ENCODE measurements around the gene CHMP2B. TPM values are rescaled to one million over a fixed set of nuclear protein-coding genes. Genes with fewer than 3 reads are reported as not detected.

The CHMP2B gene
- total and polyA plus RNA-seq, 7 donors: 33.2 to 106 (median 44.3) TPM

DNA sequence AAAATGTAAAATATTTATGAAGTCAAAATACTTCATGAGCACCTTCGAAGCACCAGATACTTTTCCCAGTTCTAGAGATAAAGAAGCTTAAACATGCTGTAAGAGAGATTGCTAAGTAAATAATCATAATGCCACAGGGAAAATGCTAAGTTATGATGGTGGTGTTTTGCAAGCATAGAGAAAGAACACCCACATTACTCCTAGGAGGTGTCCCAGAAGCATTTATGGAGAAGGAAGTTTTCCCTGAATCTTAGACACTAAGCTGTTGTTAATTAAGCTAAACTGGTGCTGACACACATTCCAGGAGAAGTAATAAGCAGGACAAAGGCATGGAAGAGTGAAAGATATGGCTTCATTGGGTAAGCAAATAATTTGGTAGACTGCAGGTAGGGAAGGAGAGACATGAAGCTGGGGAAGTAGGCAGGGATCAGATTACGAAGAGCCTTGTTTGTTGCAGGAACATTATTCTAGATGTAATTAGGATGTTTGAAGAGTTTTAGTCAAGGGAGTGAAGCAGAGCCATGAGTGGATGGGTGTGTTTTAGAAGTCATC is 40.4 kb upstream of the CHMP2B start:
- intact Hi-C loops (cut with DNase I): no loop called here
- Histone ChIP-seq H3K36me3 (no peaks in the 10 kb centered on the region), H3K9me3 (no peaks in the 10 kb centered on the region), H3K4me1 (no peaks in the 10 kb centered on the region), H3K27ac (no peak overlapping the region), H3K27me3 (no peaks in the 10 kb centered on the region), H3K4me3 (no peak overlapping the region)
- no peak for TF ChIP-seq POLR2AphosphoS5 (IDR thresholded peaks at IDR 0.05)
- TF ChIP-seq EP300 (IDR thresholded peaks at IDR 0.05): no peak
- TF ChIP-seq POLR2A (IDR thresholded peaks at IDR 0.05): no peak
- TF ChIP-seq, protein P1, sequence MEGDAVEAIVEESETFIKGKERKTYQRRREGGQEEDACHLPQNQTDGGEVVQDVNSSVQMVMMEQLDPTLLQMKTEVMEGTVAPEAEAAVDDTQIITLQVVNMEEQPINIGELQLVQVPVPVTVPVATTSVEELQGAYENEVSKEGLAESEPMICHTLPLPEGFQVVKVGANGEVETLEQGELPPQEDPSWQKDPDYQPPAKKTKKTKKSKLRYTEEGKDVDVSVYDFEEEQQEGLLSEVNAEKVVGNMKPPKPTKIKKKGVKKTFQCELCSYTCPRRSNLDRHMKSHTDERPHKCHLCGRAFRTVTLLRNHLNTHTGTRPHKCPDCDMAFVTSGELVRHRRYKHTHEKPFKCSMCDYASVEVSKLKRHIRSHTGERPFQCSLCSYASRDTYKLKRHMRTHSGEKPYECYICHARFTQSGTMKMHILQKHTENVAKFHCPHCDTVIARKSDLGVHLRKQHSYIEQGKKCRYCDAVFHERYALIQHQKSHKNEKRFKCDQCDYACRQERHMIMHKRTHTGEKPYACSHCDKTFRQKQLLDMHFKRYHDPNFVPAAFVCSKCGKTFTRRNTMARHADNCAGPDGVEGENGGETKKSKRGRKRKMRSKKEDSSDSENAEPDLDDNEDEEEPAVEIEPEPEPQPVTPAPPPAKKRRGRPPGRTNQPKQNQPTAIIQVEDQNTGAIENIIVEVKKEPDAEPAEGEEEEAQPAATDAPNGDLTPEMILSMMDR (IDR thresholded peaks at IDR 0.05): no peak
- 59 to 75% methylated on average over 2 of the region's 2 CpGs for WGBS, 2 donors
- DNase-seq: no peak

DNA sequence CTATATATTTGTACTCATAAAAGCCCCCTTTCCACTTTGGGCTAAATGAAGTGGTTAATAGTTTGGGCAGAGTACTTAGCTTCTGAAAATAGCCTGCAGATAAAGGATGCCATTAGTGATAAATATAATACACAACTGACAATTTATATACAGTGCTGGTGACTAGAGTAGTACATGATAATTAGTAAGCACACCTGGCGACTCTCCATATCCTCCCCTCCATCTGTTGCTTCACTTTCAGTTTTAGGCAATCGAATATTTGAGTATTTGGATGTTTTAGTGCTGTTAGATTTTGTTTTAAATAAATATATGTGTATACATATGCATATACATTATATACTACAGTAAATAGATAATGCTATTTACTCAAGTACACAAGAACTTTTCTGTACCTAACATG is 35.9 kb upstream of the CHMP2B start:
- WGBS, 2 donors: 49 to 63% methylated on average over 2 of the region's 2 CpGs
- Histone ChIP-seq H3K4me3 (no peak overlapping the region), H3K27ac (no peak overlapping the region), H3K9me3 (peaks cover 0 to 5% (median 0%) of the 10 kb centered on the region in 4 donors), H3K36me3 (no peaks in the 10 kb centered on the region), H3K27me3 (no peaks in the 10 kb centered on the region), H3K4me1 (no peaks in the 10 kb centered on the region)
- intact Hi-C loops (cut with DNase I): no loop called here
- no peak for TF ChIP-seq POLR2A (IDR thresholded peaks at IDR 0.05)
- TF ChIP-seq, protein P1 (IDR thresholded peaks at IDR 0.05): no peak
- TF ChIP-seq POLR2AphosphoS5 (IDR thresholded peaks at IDR 0.05): no peak
- TF ChIP-seq EP300 (IDR thresholded peaks at IDR 0.05): no peak
- DNase-seq: no peak

DNA sequence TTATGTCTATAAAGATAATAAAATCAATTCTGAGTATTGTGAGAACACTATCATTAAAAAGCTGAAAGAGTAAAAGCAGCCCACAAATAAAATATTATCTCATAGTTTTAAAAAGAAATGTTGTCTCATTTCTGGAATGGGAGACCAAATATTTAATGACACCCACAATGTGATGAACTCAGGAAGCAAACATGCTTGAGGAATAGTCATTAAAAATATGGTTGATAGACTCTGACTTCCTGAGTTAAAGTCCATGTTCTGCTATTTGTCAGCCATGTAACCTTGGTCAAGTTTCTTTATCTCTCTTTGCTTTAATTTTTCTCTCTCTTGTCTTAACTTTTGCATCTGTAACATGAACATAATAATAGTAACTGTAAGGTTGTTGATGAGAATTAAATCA is 35.5 kb upstream of the CHMP2B start:
- no peak for TF ChIP-seq POLR2AphosphoS5 (IDR thresholded peaks at IDR 0.05)
- no peak for TF ChIP-seq POLR2A (IDR thresholded peaks at IDR 0.05)
- no peak for TF ChIP-seq EP300 (IDR thresholded peaks at IDR 0.05)
- TF ChIP-seq, protein P1 (IDR thresholded peaks at IDR 0.05): no peak
- Histone ChIP-seq H3K4me3 (no peak overlapping the region), H3K27me3 (no peaks in the 10 kb centered on the region), H3K9me3 (peaks cover 0 to 5% (median 0%) of the 10 kb centered on the region in 4 donors), H3K27ac (no peak overlapping the region), H3K4me1 (no peaks in the 10 kb centered on the region), H3K36me3 (no peaks in the 10 kb centered on the region)
- intact Hi-C loops (cut with DNase I): no loop called here
- no peak for DNase-seq

DNA sequence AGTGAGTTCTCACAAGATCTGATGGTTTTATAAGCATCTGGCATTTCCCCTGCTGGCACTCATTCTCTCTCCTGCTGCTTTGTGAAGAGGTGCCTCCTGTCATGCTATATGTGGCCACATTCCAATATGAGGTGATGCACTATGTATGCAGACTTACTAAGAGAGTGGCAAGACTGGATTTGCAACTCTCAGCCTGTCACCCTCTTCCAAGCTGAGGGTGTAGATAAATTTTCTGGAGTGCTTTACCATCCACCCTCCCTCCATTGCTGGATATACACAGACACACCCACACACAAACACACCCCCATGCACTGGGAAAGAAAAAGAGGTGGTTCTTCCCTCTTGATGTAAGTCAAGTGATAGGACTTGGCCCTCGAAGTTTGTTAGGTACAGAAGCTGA is 30.2 kb upstream of the CHMP2B start:
- WGBS, 2 donors: 15 to 44% methylated on average over 1 of the region's 1 CpG
- no peaks in the 10 kb centered on the region for H3K4me1 ChIP-seq
- H3K4me3 ChIP-seq: no peak overlapping the region
- H3K36me3 ChIP-seq: no peaks in the 10 kb centered on the region
- TF ChIP-seq EP300 (IDR thresholded peaks at IDR 0.05) (no peak), POLR2A (IDR thresholded peaks at IDR 0.05) (no peak), POLR2AphosphoS5 (IDR thresholded peaks at IDR 0.05) (no peak)
- TF ChIP-seq, protein P1 (IDR thresholded peaks at IDR 0.05): no peak
- no peak overlapping the region for H3K27ac ChIP-seq
- intact Hi-C loops (cut with DNase I): no loop called here
- peaks cover 0 to 5% (median 0%) of the 10 kb centered on the region in 4 donors for H3K9me3 ChIP-seq
- DNase-seq: no peak
- H3K27me3 ChIP-seq: no peaks in the 10 kb centered on the region

DNA sequence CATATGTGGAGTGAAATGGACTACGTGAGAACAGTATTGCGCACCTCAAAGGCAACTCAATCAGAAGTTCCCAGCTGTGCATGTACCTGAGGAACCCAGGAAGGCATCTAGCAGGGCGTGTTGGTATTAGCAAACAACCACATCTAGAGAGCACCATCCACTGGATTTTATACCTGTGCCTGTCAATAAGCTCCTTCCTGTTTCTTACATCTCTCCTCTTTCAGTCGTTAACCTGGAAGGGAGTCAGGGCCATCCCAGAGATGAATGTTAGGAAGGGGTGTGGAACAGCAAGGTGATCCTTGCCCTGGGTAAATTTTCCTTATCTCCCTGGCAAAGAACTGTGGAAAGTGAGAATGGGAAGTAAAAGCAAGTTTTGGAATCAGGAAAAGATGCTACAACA is 29.6 kb upstream of the CHMP2B start:
- DNase-seq: no peak
- Histone ChIP-seq H3K4me1 (no peaks in the 10 kb centered on the region), H3K4me3 (no peak overlapping the region), H3K27ac (no peak overlapping the region), H3K27me3 (no peaks in the 10 kb centered on the region), H3K36me3 (no peaks in the 10 kb centered on the region), H3K9me3 (peaks cover 0 to 5% (median 0%) of the 10 kb centered on the region in 4 donors)
- no peak for TF ChIP-seq POLR2AphosphoS5 (IDR thresholded peaks at IDR 0.05)
- no peak for TF ChIP-seq POLR2A (IDR thresholded peaks at IDR 0.05)
- TF ChIP-seq EP300 (IDR thresholded peaks at IDR 0.05): no peak
- TF ChIP-seq, protein P1 (IDR thresholded peaks at IDR 0.05): no peak
- WGBS, 2 donors: 23 to 65% methylated on average over 4 of the region's 4 CpGs
- intact Hi-C loops (cut with DNase I): no loop called here

Data from sigmoid colon (tissue), 7 donors.